ENCODE data around the gene AICDA.
"Not testable (repeated sequence)": the region's sequence is repeated elsewhere in the genome, so short reads cannot be mapped to it uniquely, and the experiment has no call there.

Gene AICDA

DNA sequence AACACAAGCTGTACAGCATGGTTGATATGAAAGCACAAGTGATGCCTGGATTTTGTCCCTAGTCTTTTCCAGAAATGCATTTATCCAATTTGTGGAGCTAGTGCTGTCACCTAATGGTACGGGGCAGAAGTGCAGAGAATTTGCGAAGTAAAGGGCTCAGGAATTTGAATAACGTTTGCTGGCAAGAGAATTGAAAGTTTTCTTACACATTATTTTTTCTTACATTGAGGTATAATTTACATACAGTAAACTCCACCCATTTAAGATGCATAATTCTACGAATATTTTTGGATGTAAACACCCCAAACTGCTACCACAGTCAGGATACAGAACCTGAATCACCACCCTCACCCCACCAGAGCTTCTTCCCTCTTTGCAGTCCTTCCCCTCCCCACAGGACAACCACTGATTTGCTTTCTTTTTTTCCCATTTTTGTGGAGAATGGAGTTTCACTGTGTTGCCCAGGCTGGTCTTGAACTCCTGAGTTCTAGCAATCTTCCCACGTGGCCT, 3.5 kb downstream of the AICDA start:
- DNase-seq, result no peak

DNA sequence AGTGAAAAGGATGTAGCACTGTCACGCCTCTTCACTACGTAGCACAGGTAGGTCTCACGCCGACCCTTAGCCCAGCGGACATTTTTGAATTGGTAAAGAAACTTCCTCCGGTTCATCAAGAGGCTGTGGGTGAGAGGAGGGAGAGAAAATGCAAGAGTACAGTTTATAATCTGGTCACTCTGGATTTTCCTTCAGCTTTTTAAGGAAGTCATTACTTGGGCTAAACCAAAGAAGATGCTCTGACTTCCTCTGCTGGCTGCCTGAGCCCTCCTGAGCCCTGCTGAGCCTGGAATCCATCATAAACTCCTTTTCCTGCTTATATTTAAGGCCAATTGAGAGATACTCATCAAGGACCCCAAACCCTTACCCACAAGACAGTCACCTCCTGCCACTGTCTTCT, 5.8 kb downstream of the AICDA start:
- no peak for DNase-seq

DNA sequence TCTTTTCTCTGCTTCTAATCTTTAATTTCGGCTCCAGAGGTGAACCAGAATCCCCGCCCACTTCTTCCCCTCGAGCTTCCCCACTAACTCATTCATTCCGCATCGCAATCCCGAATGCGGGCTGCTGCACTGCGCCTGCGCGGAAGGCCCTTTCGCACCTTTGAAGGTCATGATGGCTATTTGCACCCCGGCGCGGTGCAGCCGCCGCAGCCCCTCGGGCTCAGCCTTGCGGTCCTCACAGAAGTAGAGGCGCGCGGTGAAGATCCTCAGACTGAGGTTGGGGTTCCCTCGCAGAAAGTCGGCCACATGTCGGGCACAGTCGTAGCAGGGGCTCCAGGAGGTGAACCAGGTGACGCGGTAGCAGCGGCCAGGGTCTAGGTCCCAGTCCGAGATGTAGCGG, 7.6 kb downstream of the AICDA start:
- DNase-seq, result no peak

DNA sequence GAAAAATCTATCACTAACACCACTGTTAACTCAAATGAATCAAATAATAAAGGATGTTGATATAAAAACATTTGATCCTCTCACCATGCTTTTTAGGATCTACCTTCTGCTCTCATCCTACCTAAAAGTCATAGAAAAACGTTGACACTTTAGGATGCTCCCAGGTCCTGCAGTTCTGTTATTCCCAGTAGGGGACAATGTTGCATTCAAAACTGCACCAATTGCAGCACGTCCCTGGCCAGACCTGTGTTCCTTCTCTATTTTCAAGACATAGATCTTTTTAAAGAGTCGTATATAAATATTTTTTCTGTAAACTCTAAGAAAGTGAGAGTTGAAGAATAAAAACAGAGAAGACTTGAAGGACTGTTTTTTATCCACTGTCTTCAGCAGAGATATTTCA, 8.8 kb downstream of the AICDA start:
- no peak for DNase-seq

DNA sequence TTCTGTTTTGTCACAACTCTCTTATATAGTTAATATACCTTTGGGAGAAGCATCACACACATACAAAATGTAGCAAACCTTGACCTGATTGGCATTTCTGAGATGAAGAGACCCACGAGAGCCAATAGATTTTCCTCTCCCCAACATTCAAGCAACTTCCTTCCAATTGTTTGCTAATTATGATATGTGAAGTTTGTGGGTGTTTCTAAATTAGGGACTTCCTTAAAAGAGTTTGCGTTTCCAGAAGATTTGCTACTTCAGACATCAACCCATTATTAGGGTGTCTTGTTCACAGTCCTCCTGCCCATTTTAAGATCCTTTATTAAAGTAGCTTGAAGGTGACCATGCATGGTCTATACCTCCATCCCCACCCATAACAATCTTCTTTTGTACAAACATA, 9.4 kb downstream of the AICDA start:
- DNase-seq, result no peak

DNA sequence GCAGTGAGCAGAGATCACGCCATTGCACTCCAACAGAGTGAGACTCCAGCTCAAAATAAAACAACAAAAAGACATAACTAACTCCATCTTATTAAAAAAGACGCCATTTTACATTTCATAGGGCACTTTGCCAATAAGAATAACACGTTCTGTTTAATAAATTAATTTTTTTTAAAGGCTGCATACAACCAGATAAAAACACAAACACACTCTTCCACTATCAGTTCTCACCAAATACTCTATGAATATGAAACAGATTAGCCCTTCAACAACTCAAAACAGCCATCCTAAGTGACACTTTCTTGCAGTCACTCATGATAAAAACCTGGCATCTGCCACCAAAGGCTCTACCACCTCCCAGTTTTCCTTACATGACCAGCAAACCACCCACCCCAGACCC, 16.1 kb downstream of the AICDA start:
- no peak for DNase-seq

DNA sequence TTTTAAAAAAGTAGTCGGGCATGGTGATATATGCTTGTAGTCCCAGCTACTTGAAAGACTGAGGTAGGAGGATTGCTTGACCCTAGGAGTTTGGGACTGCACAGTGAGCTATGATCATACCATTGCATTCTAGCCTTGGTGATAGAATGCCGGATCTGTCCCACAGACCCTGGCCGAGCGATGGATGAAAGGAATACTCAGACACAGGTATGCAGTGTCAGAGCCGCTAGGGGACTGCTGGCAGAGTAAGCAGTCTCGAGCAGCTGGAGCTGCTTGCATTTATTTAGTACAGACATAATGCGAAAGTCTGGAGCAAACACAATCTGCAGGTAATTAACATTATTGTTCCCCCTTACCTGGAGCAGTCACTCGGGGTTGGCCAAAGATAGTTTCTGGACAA, 18.6 kb downstream of the AICDA start:
- DNase-seq, result no peak

DNA sequence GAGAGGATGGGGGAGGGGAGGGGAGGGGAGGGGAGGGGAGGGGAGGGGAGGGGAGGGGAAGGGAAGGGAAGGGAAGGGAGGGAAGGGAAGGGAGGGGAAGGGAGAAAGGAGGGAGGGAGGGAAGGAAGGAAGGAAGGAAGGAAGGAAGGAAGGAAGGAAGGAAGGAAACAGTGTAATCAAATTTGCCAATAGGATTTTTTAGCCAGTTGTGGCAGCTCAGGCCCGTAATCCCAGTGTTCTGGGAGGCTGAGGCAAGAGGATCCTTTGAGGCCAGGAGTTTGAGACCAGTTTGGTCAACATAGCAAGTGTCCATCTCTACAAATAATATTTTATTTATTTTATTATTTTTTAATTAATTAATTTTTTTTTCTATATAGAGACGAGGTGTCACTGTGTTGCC, 19.4 kb downstream of the AICDA start:
- no peak for DNase-seq

DNA sequence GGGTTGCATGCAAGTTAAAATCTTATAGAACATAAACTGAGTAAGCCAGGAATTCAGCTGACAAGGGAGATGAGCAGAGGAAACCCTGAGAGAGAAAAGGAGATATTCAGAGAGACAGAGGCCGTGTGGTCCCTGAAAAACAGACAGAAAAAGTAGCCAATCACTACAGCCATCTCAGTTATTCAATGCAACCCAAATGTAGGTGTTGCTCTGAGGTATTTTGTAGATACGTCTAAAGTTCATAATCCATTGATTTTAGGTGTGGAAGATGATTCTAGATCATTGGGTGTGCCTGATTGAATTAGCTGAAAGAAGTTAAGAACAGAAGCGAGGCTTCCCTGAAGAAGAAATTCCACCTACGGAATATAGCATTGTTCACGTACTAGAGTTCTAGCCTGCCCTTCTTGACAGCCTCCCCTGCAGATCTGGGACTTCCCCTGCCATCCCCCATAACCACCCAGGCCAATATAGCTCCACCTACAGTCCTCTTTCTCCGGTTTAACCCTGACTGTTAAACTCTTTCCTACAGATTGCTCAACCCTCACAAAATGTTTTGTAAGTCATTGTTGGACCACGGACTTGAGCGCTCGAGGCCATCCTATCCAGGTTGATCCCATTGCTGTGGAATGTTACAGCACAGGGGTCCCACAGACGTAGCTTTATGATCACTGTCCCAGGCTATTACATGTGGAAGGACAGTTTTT, 21.7 kb downstream of the AICDA start:
- DNase-seq, result no peak

DNA sequence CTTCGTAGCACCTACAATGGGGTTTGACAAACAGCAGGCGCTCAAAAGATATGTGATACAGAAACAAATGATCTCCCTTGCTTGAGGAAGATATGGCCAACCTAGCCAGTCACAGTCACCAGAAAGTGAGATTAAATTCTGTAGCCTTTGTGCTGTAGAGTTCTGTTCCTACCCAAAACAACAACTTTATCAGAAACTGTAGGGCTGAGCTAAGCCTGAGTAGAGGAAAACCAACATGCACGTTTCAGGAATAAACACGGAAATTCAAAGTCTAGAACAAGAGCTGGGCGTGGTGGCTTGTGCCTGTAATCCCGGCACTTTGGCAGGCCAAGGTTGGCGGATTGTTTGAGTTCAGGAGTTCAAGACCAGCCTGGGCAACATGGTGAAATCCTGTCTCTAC, 23.0 kb downstream of the AICDA start:
- DNase-seq, result no peak

DNA sequence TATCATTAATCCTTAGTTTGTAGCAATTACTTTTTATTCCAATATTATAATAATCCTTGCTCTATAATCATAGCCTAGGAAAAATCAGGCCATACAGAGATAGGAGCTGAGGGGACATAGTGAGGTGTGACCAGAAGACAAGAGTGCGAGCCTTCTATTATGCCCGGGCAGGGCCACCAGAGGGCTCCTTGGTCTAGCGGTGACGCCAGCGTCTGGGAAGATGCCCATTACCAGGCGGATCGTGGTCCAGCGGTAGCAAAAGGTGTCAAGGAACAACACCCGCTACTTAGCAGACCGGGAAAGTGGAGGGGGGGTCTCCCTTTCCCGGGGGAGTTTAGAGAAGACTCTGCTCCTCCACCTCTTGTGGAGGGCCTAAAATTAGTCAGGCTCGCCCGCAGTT, 28.2 kb downstream of the AICDA start:
- DNase-seq, result not testable (repeated sequence)

DNA sequence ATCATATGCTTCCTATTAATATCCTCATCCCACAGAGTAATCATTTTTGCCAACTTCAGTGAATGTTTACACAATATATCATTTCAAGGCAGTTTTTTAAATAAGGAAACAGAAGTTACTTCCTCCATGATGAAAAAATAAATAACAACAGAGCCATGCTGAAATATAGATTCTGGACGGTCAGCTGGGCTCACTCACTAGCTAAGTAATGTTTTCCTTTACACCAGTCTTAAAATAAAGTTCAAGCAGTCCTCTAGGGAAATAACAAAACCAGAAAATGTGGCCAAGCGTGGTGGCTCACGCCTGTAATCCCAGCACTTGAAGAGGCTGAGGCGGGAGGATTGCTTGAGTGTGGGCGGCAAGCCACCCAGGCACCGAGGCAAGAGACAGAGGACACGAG, 28.7 kb downstream of the AICDA start:
- DNase-seq, result no peak

DNA sequence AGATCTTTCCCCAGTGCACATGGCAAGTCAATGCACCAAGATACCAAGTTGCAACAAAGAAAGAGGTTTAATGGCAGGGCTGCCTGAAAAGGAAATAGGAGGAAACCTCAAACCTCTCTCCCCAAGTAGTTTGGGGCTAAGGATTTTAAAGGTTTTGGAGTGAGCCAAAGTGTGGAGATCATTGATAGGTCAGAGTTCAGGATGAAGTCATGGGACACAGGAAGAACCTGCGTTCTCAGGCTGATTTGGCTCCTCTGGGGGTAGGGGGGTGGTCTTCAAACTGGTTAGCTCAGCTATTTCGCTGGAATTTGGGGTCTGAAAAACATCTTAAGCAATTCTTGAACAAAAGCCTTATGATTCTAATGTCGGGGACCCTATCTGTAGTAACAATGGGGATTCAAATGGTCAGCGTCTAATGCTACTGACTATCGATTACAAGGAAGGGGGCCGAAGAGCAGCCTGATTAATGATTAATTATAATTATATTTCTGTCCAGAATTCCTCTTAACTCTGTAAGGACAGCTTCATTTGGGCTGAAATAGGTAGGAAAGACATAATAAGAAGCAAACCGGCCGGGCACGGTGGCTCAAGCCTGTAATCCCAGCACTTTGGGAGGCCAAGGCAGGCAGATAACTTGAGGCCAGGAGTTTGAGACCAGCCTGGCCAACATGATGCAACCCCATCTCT, 31.4 kb downstream of the AICDA start:
- DNase-seq, result no peak

DNA sequence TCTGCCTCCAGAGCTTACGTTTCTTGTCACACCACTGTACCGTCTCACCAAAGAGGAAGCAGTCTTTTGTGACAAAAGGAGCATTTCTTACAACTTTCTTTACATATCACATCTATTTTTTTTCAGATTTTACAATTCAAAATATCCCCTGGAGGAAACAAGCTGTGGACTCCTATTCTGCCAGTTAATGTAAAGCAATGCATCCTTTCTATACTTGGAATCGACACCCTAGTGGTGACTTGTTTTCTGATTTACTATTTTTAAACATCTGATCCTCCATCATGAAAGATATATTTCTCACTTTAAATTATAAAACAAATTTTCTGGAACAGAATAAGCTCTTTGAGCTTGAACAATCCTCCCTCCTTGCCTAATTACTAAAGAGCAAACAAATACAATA, 34.8 kb downstream of the AICDA start:
- no peak for DNase-seq

DNA sequence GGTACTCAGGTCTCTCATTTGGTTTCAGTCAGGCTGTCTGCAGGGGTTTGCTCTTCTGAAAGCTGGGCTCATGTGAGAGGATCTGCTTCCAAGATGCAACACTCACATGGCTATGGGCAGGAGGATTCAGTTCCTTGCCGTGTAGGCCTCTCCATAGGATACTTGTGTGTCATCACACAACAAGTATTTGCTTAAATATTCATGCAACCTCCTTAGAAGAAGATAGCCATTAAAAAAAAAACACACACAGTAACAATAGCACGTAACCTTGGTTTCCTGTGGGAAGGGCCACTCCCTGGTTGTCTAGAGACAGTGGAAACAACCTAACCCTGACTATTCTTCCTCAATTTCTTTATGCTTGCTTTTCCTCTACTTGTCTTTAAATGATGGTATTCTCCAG, 40.2 kb downstream of the AICDA start:
- no peak for DNase-seq

DNA sequence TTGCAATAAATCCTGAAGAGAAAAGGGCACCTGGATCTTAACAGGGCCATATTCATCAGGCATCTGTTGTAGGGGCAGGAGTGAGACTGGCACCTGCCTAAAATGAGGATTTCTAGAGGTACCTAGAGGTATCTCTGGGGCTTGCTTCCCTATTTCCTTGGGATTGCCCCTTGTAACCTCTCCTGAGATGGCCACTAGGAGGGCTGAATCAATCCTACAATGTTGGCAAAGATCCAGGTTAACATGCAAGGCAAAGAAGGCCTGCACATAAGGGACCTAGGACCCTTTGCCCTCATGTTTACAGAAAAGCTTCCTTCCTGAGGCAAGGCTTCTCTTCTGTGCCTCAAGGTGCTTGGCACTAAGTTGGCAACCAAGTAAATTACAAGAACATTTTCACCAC, 46.1 kb downstream of the AICDA start:
- DNase-seq, result no peak

DNA sequence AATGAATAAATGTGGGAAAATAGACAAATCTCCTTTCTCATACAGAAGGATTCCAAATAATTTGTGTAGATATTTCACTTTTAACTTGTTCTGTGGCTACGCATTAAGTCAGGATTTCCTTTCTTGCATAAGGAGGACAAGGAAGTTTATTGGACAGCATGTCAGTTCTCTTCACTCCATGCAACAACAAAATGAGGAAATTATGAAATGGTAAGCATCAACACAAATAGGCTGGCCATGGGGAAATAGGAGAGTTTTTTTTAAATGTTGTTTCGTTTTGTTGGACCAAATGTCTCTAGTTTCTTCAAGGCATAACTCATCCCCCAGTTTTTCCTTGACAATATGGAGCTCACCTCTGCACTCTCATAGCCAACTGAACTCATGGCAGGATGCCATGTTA, 46.6 kb downstream of the AICDA start:
- DNase-seq, result not testable (repeated sequence)

DNA sequence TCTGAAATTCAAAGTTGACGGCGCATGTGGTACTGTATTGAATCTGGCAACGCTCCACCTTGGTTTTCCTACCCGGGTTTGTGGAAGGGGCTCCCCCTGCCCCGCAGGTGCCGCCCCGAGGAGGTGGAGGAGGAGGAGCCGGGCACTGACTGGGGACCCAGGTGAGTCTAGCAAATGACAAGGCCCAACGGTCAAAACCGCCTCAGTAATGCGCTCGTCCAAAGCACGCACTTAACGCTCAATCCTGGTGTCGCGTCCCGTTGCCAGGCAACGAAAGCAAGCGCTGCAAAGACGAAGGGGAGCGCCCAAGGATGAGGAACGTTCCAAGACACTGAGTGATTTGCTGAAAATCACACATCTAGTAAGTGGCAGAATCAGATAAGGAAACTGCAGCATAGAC, 48.0 kb downstream of the AICDA start:
- DNase-seq, result no peak

DNA sequence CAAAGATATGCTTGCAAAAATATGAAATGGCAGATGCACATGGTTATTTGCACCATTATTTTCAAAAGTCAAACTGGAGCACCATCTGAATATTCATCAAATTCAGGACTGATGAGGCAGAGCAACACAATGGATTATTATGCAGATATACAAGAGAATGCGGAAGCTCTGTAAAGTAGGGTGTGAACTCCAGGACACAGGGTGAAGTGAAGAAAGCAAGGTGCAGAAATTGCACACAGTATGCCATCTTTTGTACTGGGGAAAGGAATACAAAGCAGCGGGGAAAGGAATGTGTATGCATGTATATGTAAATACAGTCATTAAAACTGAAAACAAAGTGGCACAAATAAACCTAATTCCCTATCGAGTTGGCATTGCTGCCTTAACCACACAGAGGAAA, 49.3 kb downstream of the AICDA start:
- no peak for DNase-seq

DNA sequence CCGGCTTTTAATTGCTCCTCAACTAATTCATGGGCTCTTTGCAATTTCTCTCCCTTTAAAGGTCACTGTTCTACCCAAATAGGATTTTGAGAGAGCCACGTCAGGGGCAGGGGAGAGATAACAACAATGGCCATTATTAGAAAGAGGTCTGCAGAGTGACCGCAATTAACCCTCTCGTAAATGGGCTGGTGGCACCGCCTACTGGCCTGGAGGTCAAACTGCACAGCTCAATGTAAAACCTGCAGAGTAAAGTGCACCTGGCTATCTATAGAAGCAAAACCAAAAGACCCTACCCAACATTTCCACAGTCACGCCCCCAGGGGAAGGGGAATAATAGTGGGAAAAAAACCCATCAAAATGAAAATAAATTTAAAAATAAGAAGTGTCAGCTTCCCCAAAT, 50.3 kb downstream of the AICDA start:
- DNase-seq, result no peak

DNA sequence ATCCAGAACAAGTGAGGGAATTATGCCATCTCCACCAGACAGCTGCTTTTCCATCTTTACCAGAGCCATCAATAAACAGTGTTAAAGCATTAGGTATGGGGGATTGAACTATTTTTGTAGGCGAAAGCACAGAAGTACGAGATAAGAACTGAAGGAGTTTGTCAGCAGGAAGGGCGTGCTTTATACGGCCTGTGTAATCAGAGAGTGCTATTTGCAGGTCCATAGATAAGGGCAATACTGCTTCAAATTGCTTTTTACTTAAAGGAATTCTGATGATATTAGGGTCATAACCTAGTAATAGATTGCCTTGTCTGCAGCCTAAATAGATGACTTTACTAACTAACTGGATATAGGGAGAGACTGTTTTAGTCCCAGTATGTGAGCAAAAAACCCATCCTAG, 51.6 kb downstream of the AICDA start:
- no peak for DNase-seq

DNA sequence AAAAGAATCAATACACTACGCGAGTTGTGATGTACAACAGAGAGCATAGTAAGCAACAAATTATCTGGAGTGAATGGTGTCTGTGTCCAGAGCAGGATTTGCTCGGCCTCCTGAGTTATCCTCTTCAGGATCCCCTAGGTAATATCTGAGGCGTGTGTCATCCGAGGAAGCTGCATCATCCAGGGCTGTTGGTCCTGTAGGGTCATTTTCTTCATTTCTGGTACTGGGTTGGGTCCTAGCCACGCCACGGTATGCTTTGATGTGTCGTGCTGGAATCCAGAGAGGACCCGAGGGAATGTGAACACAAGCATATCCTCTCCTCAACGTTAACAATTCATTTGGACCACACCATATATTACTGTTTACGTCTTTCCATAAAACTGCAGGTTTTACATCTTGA, 53.0 kb downstream of the AICDA start:
- DNase-seq, result no peak

DNA sequence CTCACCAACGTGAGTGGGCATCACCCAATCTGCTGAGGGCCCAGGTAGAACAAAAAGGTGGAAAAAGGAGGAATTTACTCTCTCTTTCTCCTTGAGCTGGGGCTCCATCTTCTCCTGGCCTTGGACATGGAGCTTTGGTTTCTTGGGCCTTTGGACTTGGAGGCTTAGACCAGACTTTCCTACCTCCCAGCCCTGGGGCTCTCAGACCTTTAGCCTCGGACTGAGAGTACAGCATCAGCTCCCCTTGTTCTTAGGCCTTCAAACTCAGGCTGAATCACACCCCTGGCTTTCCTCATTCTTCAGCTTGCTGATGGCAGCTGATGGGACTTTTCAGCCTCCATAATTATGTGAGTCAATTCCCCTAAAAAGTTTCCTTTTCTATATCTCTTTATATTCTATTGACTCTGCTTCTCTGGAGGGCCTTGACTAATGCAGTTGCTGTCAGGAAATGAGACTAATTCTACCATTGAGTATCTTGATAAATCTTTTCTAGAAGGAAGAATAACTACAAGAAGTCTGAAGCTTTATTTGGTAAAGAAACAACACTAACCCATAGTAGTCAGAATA, 56.0 kb downstream of the AICDA start:
- no peak for DNase-seq

DNA sequence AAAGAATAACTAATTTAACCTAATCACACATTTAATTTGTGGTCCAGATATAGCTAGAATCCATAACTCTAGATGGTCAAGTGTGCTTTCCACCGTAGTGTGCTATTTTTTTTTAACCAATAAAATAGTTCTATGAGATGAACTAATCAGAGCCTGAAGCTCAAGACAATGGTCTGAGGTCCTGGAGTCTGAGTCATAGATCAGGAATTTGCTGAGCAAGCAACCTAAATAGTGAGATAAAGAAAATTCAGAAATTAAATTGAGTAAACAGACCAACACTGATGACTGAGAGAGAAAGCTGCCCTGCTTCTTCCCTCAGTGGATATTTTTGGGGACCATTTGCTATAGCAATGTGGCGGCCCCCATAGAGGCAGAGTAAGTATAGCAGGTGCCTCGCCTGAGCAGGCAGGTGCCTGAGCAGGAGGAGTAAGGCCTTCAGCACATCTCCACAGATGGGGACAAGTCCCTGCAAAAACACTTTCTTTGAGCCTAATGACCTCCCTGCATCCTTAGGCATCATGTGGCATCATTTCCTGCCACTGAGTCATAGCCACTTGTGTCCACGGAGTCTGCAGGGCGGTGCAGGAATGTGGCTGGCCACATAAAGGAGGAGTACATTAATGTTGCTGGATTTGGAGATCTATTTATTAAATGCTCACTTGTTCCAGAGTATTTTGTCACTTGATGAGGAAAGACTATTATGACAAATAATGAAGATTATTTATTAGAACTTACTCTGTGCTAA, 58.0 kb downstream of the AICDA start:
- no peak for DNase-seq
